Upper lobe of left lung (tissue), 4 donors: ENCODE measurements around the gene MRPS2.
A peak's percentile ranks its signal among the peaks of the same experiment; 100 is the strongest.

Source experiments
- EP300 ChIP-seq, 4 donors: sonication (generic); formaldehyde crosslinking; IDR thresholded peaks; one replicate each; pipeline ENCODE4 v1.5.1; 2017; ENCODE audit warnings: antibody characterized with exemption in 4 of 4, control low read depth in 2 of 4
- POLR2A ChIP-seq, 4 donors: fragments of 450-650 bp; IDR thresholded peaks; one replicate each; pipeline ENCODE4 v1.5.1; 2016 to 2017; ENCODE audit warnings: antibody characterized with exemption in 4 of 4, mild to moderate bottlenecking in 2 of 4
- POLR2AphosphoS5 ChIP-seq, 2 donors: sonication (generic); formaldehyde crosslinking; IDR thresholded peaks; one replicate each; pipeline ENCODE4 v1.5.1; 2017; ENCODE audit warnings: antibody characterized with exemption in 2 of 2
- TF ChIP-seq, protein P1 (sequence below), 6 experiments: fragments of 450-650 bp in 4 of 6; fragments of 200-600 bp in 2 of 6; sonication (generic) in 2 of 6; IDR thresholded peaks; one replicate each; pipeline ENCODE4 v1.5.1; 2016 to 2019; ENCODE audit warnings: antibody characterized with exemption in 6 of 6

DNA sequence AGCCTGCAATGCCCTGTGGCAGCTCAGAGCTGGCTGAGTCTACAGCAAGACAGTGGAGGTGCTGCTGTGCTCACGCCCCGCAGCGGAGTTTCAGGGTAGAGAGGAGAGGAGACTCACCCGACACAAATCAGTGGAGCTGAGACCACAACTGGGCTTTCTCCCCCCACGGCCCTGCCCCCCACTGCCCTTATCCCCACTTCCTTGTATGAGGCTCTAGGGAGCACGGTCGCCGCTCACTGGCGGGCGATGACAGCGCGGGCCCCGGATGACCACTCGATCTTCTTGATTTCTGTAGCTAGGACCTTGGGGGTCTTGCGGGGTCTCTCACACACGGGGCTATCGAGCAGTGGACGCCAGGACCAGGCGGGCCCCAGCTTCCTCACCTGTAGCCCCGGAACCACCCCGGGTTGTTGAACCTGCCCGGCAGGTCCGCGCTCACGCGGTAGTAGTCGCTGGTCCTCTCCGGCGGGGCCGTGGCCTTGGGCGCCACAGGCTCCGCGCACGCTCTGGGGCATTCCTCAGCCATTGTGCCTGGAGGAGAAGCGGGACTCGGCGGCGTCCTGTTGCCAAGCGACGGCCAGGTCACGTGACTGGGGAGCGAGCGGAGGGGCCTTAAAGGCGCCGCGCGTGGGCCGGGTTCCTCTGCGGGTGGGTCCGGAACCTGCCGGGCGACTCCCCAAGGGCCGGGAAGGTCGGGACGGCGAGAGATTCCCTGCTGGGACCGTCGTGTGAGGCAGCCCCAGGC, 984 bp upstream of the MRPS2 start:
- TF ChIP-seq POLR2A (IDR thresholded peaks at IDR 0.05) (peak in 2 of 4 donors; percentile 32 to 44), POLR2AphosphoS5 (IDR thresholded peaks at IDR 0.05) (peak in 1 of 2 donors; percentile 49), EP300 (IDR thresholded peaks at IDR 0.05) (no peak)
- TF ChIP-seq, protein P1, sequence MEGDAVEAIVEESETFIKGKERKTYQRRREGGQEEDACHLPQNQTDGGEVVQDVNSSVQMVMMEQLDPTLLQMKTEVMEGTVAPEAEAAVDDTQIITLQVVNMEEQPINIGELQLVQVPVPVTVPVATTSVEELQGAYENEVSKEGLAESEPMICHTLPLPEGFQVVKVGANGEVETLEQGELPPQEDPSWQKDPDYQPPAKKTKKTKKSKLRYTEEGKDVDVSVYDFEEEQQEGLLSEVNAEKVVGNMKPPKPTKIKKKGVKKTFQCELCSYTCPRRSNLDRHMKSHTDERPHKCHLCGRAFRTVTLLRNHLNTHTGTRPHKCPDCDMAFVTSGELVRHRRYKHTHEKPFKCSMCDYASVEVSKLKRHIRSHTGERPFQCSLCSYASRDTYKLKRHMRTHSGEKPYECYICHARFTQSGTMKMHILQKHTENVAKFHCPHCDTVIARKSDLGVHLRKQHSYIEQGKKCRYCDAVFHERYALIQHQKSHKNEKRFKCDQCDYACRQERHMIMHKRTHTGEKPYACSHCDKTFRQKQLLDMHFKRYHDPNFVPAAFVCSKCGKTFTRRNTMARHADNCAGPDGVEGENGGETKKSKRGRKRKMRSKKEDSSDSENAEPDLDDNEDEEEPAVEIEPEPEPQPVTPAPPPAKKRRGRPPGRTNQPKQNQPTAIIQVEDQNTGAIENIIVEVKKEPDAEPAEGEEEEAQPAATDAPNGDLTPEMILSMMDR (IDR thresholded peaks at IDR 0.05) = no peak
